ENCODE results near the gene KRT72.

- TF ChIP-seq TAF1 (IDR thresholded peaks at IDR 0.05; ENCODE audit: low read depth, low read length) (no peak), POLR2A (IDR thresholded peaks at IDR 0.05; ENCODE audit: low read depth, low read length) (no peak), SPI1 (IDR thresholded peaks at IDR 0.05; ENCODE audit: low read depth, low read length) (no peak)
These were observed 28.0 kb downstream of the KRT72 start for GRCh38 chr12:52573306-52573705.

Data from GM12891 (cell line).